ENCODE measurements around the gene EZR.
A peak's percentile ranks its signal among the peaks of the same experiment; 100 is the strongest.

EZR gene

GRCh38 chr6:158786645-158787304, 32.4 kb downstream of the EZR start:
- H2BK12ac ChIP-seq (ENCODE audit: low read length in 2 of 2) = no peak overlapping the region
- peaks cover 28% of the 10 kb centered on the region for H3K79me1 ChIP-seq (replicated peaks; ENCODE audit: low read length, poor library complexity, severe bottlenecking)
- WGBS = 97% methylated on average over 6 of the region's 6 CpGs
- no peak overlapping the region for H3K14ac ChIP-seq (ENCODE audit: low read length in 2 of 2)
- H3K9ac ChIP-seq (ENCODE audit: low read length) = no peak overlapping the region
- H3K4me1 ChIP-seq (ENCODE audit: control insufficient read depth, insufficient read depth, low read depth, low read length) = peaks cover 7% of the 10 kb centered on the region
- no peak overlapping the region for H2BK15ac ChIP-seq (ENCODE audit: low read depth, poor library complexity, severe bottlenecking)
- H4K8ac ChIP-seq (ENCODE audit: low read length) = no peak overlapping the region
- no peak overlapping the region for H4K91ac ChIP-seq (ENCODE audit: low read length)
- H2AK5ac ChIP-seq (ENCODE audit: low read length, severe bottlenecking) = no peak overlapping the region
- H3K36me3 ChIP-seq (ENCODE audit: control insufficient read depth in 1 of 2, insufficient read depth in 2 of 2, low read depth in 1 of 2, low read length in 2 of 2) = peaks cover 23 to 45% of the 10 kb centered on the region in 2 experiments
- H3K4ac ChIP-seq (ENCODE audit: low read depth in 1 of 2, low read length in 2 of 2) = no peak overlapping the region
- H2BK120ac ChIP-seq (ENCODE audit: low read depth, low read length) = no peak overlapping the region
- H3K23ac ChIP-seq (ENCODE audit: low read length in 2 of 2) = no peak overlapping the region
- H3K4me3 ChIP-seq (ENCODE audit: insufficient read depth in 1 of 2, low read depth in 1 of 2, low read length in 2 of 2) = no peak overlapping the region
- H2BK5ac ChIP-seq (ENCODE audit: low read depth, low read length, poor library complexity, severe bottlenecking) = no peak overlapping the region
- no peak overlapping the region for H3K4me2 ChIP-seq (ENCODE audit: low read length, poor library complexity, severe bottlenecking)
- no peaks in the 10 kb centered on the region for H3K27me3 ChIP-seq (ENCODE audit: control insufficient read depth in 1 of 2, insufficient read depth in 1 of 2, low read length in 2 of 2)
- no peak overlapping the region for H3K18ac ChIP-seq (ENCODE audit: low read depth in 1 of 2, low read length in 2 of 2)
- no peaks in the 10 kb centered on the region for H3K9me3 ChIP-seq (ENCODE audit: control insufficient read depth, low read length)
- no peak overlapping the region for H2AFZ ChIP-seq (ENCODE audit: low read depth, low read length)
- H3K27ac ChIP-seq (ENCODE audit: low read length, poor library complexity, severe bottlenecking) = no peak overlapping the region
- no peak for DNase-seq

GRCh38 chr6:158785036-158785435, 34.1 kb downstream of the EZR start:
- H3K23ac ChIP-seq (ENCODE audit: low read length in 2 of 2) = no peak overlapping the region
- H2AK5ac ChIP-seq (ENCODE audit: low read length, severe bottlenecking) = peak overlapping the region; percentile 54
- no peaks in the 10 kb centered on the region for H3K27me3 ChIP-seq (ENCODE audit: control insufficient read depth in 1 of 2, insufficient read depth in 1 of 2, low read length in 2 of 2)
- H2BK120ac ChIP-seq (ENCODE audit: low read depth, low read length) = no peak overlapping the region
- H3K4ac ChIP-seq (ENCODE audit: low read depth in 1 of 2, low read length in 2 of 2) = no peak overlapping the region
- H3K14ac ChIP-seq (ENCODE audit: low read length in 2 of 2) = peak overlapping the region in 1 of 2 experiments; percentile 35
- H2BK15ac ChIP-seq (ENCODE audit: low read depth, poor library complexity, severe bottlenecking) = no peak overlapping the region
- no peak overlapping the region for H4K91ac ChIP-seq (ENCODE audit: low read length)
- H3K9ac ChIP-seq (ENCODE audit: low read length) = no peak overlapping the region
- DNase-seq = no peak
- no peaks in the 10 kb centered on the region for H3K9me3 ChIP-seq (ENCODE audit: control insufficient read depth, low read length)
- peak overlapping the region; percentile 65 for H3K27ac ChIP-seq (ENCODE audit: low read length, poor library complexity, severe bottlenecking)
- peaks cover 39% of the 10 kb centered on the region for H3K79me1 ChIP-seq (replicated peaks; ENCODE audit: low read length, poor library complexity, severe bottlenecking)
- no peak overlapping the region for H3K4me2 ChIP-seq (ENCODE audit: low read length, poor library complexity, severe bottlenecking)
- no peak overlapping the region for H3K4me3 ChIP-seq (ENCODE audit: insufficient read depth in 1 of 2, low read depth in 1 of 2, low read length in 2 of 2)
- no peak overlapping the region for H2BK5ac ChIP-seq (ENCODE audit: low read depth, low read length, poor library complexity, severe bottlenecking)
- no peak overlapping the region for H2BK12ac ChIP-seq (ENCODE audit: low read length in 2 of 2)
- H3K36me3 ChIP-seq (ENCODE audit: control insufficient read depth in 1 of 2, insufficient read depth in 2 of 2, low read depth in 1 of 2, low read length in 2 of 2) = peaks cover 23 to 57% of the 10 kb centered on the region in 2 experiments
- no peak overlapping the region for H3K18ac ChIP-seq (ENCODE audit: low read depth in 1 of 2, low read length in 2 of 2)
- no peak overlapping the region for H4K8ac ChIP-seq (ENCODE audit: low read length)
- 91% methylated on average over 12 of the region's 12 CpGs for WGBS
- H3K4me1 ChIP-seq (ENCODE audit: control insufficient read depth, insufficient read depth, low read depth, low read length) = peaks cover 7% of the 10 kb centered on the region
- no peak overlapping the region for H2AFZ ChIP-seq (ENCODE audit: low read depth, low read length)

- peaks cover 7% of the 10 kb centered on the region for H3K4me1 ChIP-seq (ENCODE audit: control insufficient read depth, insufficient read depth, low read depth, low read length)
- H2AK5ac ChIP-seq (ENCODE audit: low read length, severe bottlenecking) = no peak overlapping the region
- H3K36me3 ChIP-seq (ENCODE audit: control insufficient read depth in 1 of 2, insufficient read depth in 2 of 2, low read depth in 1 of 2, low read length in 2 of 2) = peaks cover 23 to 57% of the 10 kb centered on the region in 2 experiments
- H3K79me1 ChIP-seq (replicated peaks; ENCODE audit: low read length, poor library complexity, severe bottlenecking) = peaks cover 40% of the 10 kb centered on the region
- H3K9me3 ChIP-seq (ENCODE audit: control insufficient read depth, low read length) = no peaks in the 10 kb centered on the region
- no peaks in the 10 kb centered on the region for H3K27me3 ChIP-seq (ENCODE audit: control insufficient read depth in 1 of 2, insufficient read depth in 1 of 2, low read length in 2 of 2)
- no peak overlapping the region for H3K9ac ChIP-seq (ENCODE audit: low read length)
- no peak for DNase-seq
- H2BK120ac ChIP-seq (ENCODE audit: low read depth, low read length) = no peak overlapping the region
- peak overlapping the region; percentile 65 for H3K27ac ChIP-seq (ENCODE audit: low read length, poor library complexity, severe bottlenecking)
- 41% methylated on average over 6 of the region's 6 CpGs for WGBS
- H4K91ac ChIP-seq (ENCODE audit: low read length) = no peak overlapping the region
- H2BK12ac ChIP-seq (ENCODE audit: low read length in 2 of 2) = no peak overlapping the region
- H3K18ac ChIP-seq (ENCODE audit: low read depth in 1 of 2, low read length in 2 of 2) = no peak overlapping the region
- H3K4me3 ChIP-seq (ENCODE audit: insufficient read depth in 1 of 2, low read depth in 1 of 2, low read length in 2 of 2) = no peak overlapping the region
- H3K23ac ChIP-seq (ENCODE audit: low read length in 2 of 2) = no peak overlapping the region
- H3K14ac ChIP-seq (ENCODE audit: low read length in 2 of 2) = no peak overlapping the region
- no peak overlapping the region for H2BK15ac ChIP-seq (ENCODE audit: low read depth, poor library complexity, severe bottlenecking)
- no peak overlapping the region for H2AFZ ChIP-seq (ENCODE audit: low read depth, low read length)
- H2BK5ac ChIP-seq (ENCODE audit: low read depth, low read length, poor library complexity, severe bottlenecking) = no peak overlapping the region
- H3K4me2 ChIP-seq (ENCODE audit: low read length, poor library complexity, severe bottlenecking) = no peak overlapping the region
- no peak overlapping the region for H3K4ac ChIP-seq (ENCODE audit: low read depth in 1 of 2, low read length in 2 of 2)
- H4K8ac ChIP-seq (ENCODE audit: low read length) = no peak overlapping the region
Observed at GRCh38 chr6:158784505-158784904, 34.7 kb downstream of the EZR start.

- Histone ChIP-seq H2BK5ac (ENCODE audit: low read depth, low read length, poor library complexity, severe bottlenecking) (no peak overlapping the region), H3K9ac (ENCODE audit: low read length) (no peak overlapping the region), H2AK5ac (ENCODE audit: low read length, severe bottlenecking) (no peak overlapping the region), H3K36me3 (ENCODE audit: control insufficient read depth in 1 of 2, insufficient read depth in 2 of 2, low read depth in 1 of 2, low read length in 2 of 2) (peaks cover 23 to 57% of the 10 kb centered on the region in 2 experiments), H3K4me1 (ENCODE audit: control insufficient read depth, insufficient read depth, low read depth, low read length) (peaks cover 7% of the 10 kb centered on the region), H2AFZ (ENCODE audit: low read depth, low read length) (no peak overlapping the region), H3K27ac (ENCODE audit: low read length, poor library complexity, severe bottlenecking) (peak overlapping the region; percentile 56), H3K79me1 (replicated peaks; ENCODE audit: low read length, poor library complexity, severe bottlenecking) (peaks cover 40% of the 10 kb centered on the region), H2BK12ac (ENCODE audit: low read length in 2 of 2) (no peak overlapping the region), H3K23ac (ENCODE audit: low read length in 2 of 2) (no peak overlapping the region), H3K27me3 (ENCODE audit: control insufficient read depth in 1 of 2, insufficient read depth in 1 of 2, low read length in 2 of 2) (no peaks in the 10 kb centered on the region), H3K18ac (ENCODE audit: low read depth in 1 of 2, low read length in 2 of 2) (no peak overlapping the region), H2BK15ac (ENCODE audit: low read depth, poor library complexity, severe bottlenecking) (no peak overlapping the region), H3K9me3 (ENCODE audit: control insufficient read depth, low read length) (no peaks in the 10 kb centered on the region), H2BK120ac (ENCODE audit: low read depth, low read length) (no peak overlapping the region), H3K4me3 (ENCODE audit: insufficient read depth in 1 of 2, low read depth in 1 of 2, low read length in 2 of 2) (no peak overlapping the region), H4K91ac (ENCODE audit: low read length) (no peak overlapping the region), H3K4ac (ENCODE audit: low read depth in 1 of 2, low read length in 2 of 2) (no peak overlapping the region), H4K8ac (ENCODE audit: low read length) (no peak overlapping the region), H3K14ac (ENCODE audit: low read length in 2 of 2) (no peak overlapping the region), H3K4me2 (ENCODE audit: low read length, poor library complexity, severe bottlenecking) (no peak overlapping the region)
- DNase-seq = no peak
- 97% methylated on average over 5 of the region's 5 CpGs for WGBS
Observed at GRCh38 chr6:158783851-158784250, 35.3 kb downstream of the EZR start.

Measured in mesenchymal stem cell (in vitro differentiated cells and primary cell).